Measurements from ENCODE around the gene ZCCHC14. TPM values are rescaled to one million over a fixed set of nuclear protein-coding genes. Genes with fewer than 3 reads are reported as not detected.
A peak's percentile ranks its signal among the peaks of the same experiment; 100 is the strongest.

The ZCCHC14 gene
- total and polyA plus RNA-seq, 2 of the 13 experiments (the other 11 are each of a cell fraction or from before 2014, with no cell fraction given) = 12.4 to 12.5 TPM

- no peak for TF ChIP-seq FIP1L1 (IDR thresholded peaks at IDR 0.05; ENCODE audit: borderline replicate concordance, insufficient read depth, low read depth, low read length)
- peak; percentile 79; the same call in 1 of the 2 replicates for TF ChIP-seq NFKB2 (CRISPR knock-in tag; IDR thresholded peaks at IDR 0.05; ENCODE audit: borderline replicate concordance)
- TF ChIP-seq ARID5B (CRISPR knock-in tag; IDR thresholded peaks at IDR 0.05) = peak; percentile 93
- peak; percentile 89; the same call in 1 of the 2 replicates for TF ChIP-seq ZBTB34 (CRISPR knock-in tag; IDR thresholded peaks at IDR 0.05)
- no peak for TF ChIP-seq ZNF605 (CRISPR knock-in tag; IDR thresholded peaks at IDR 0.05)
- peak; percentile 20 for TF ChIP-seq YY1 (IDR thresholded peaks at IDR 0.05; ENCODE audit: insufficient read depth, insufficient replicate concordance, low read depth, low read length)
- TF ChIP-seq, protein P1, sequence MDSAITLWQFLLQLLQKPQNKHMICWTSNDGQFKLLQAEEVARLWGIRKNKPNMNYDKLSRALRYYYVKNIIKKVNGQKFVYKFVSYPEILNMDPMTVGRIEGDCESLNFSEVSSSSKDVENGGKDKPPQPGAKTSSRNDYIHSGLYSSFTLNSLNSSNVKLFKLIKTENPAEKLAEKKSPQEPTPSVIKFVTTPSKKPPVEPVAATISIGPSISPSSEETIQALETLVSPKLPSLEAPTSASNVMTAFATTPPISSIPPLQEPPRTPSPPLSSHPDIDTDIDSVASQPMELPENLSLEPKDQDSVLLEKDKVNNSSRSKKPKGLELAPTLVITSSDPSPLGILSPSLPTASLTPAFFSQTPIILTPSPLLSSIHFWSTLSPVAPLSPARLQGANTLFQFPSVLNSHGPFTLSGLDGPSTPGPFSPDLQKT (CRISPR knock-in tag; IDR thresholded peaks at IDR 0.05; ENCODE audit: borderline replicate concordance) = no peak
- TF ChIP-seq, protein P2, sequence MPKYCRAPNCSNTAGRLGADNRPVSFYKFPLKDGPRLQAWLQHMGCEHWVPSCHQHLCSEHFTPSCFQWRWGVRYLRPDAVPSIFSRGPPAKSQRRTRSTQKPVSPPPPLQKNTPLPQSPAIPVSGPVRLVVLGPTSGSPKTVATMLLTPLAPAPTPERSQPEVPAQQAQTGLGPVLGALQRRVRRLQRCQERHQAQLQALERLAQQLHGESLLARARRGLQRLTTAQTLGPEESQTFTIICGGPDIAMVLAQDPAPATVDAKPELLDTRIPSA (CRISPR knock-in tag; IDR thresholded peaks at IDR 0.05; ENCODE audit: borderline replicate concordance) = no peak
- no peak for TF ChIP-seq ARNT (IDR thresholded peaks at IDR 0.05)
- peak; percentile 92 for TF ChIP-seq ADNP (CRISPR knock-in tag; IDR thresholded peaks at IDR 0.05)
- TF ChIP-seq ZNF136 (CRISPR knock-in tag; IDR thresholded peaks at IDR 0.05; ENCODE audit: low read depth) = peak; percentile 45; the same call in 1 of the 2 replicates
- TF ChIP-seq PHF8 (CRISPR knock-in tag; IDR thresholded peaks at IDR 0.05) = peak; percentile 54
- no peak for TF ChIP-seq TRIM24 (CRISPR knock-in tag; IDR thresholded peaks at IDR 0.05)
- TF ChIP-seq ZBTB38 (CRISPR knock-in tag; IDR thresholded peaks at IDR 0.05) = peak; percentile 91; the same call in 1 of the 2 replicates
- TF ChIP-seq SMARCE1 (IDR thresholded peaks at IDR 0.05; ENCODE audit: borderline replicate concordance) = no peak
- peak; percentile 90 for TF ChIP-seq HDAC1 (CRISPR knock-in tag; IDR thresholded peaks at IDR 0.05)
- TF ChIP-seq ZNF121 (CRISPR knock-in tag; IDR thresholded peaks at IDR 0.05) = peak; percentile 71; the same call in 1 of the 2 replicates
- TF ChIP-seq, protein P3, sequence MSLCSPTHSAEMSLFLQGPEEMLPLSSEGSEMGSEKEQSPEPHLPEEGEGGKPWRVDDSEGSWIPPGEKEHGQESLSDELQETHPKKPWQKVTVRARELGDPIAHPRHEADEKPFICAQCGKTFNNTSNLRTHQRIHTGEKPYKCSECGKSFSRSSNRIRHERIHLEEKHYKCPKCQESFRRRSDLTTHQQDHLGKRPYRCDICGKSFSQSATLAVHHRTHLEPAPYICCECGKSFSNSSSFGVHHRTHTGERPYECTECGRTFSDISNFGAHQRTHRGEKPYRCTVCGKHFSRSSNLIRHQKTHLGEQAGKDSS (CRISPR knock-in tag; IDR thresholded peaks at IDR 0.05; ENCODE audit: borderline replicate concordance, low read depth) = no peak; the same call in 1 of the 2 replicates
- no peak for TF ChIP-seq ZNF225 (CRISPR knock-in tag; IDR thresholded peaks at IDR 0.05)
- TF ChIP-seq NFRKB (IDR thresholded peaks at IDR 0.05) = no peak
- peak; percentile 89 for TF ChIP-seq SALL1 (CRISPR knock-in tag; IDR thresholded peaks at IDR 0.05)
- 0 out of 2 replicates have a peak, but pooled peaks have one; percentile 47 for TF ChIP-seq ZNF335 (CRISPR knock-in tag; IDR thresholded peaks at IDR 0.05)
Observed at GRCh38 chr16:87528690-87529579, 36.1 kb upstream of the ZCCHC14 start (continued).

Measured in HepG2 (cell line).